Lower lobe of right lung (tissue), 2 donors: ENCODE measurements around the gene CSNK1G2. TPM values are rescaled to one million over a fixed set of nuclear protein-coding genes. Genes with fewer than 3 reads are reported as not detected.

Experiments used
- ATAC-seq, 2 donors: fragments of 200-7000 bp; cut with Tn5 transposase; one replicate each; pipeline ENCODE4 v1.9.1; 2020 to 2022; ENCODE audit warnings: mild to moderate bottlenecking in 2 of 2, moderate library complexity in 2 of 2
- DNase-seq: peaks from one replicate; pipeline ENCODE4 v3.0.0-alpha.2; 2020
- H3K27ac ChIP-seq: fragments of 200-600 bp; one replicate; pipeline ENCODE4 v1.8.0; 2022
- H3K27me3 ChIP-seq: fragments of 200-600 bp; one replicate; pipeline ENCODE4 v1.8.0; 2022; ENCODE audit warnings: low read depth
- H3K36me3 ChIP-seq: fragments of 200-600 bp; one replicate; pipeline ENCODE4 v1.8.0; 2022; ENCODE audit warnings: mild to moderate bottlenecking
- H3K4me1 ChIP-seq: fragments of 200-600 bp; one replicate; pipeline ENCODE4 v1.8.0; 2022
- H3K4me3 ChIP-seq: fragments of 200-600 bp; one replicate; pipeline ENCODE4 v1.8.0; 2022; ENCODE audit warnings: mild to moderate bottlenecking
- H3K9me3 ChIP-seq: fragments of 200-600 bp; one replicate; pipeline ENCODE4 v1.8.0; 2022
- CTCF ChIP-seq: fragments of 200-600 bp; IDR thresholded peaks from one replicate; pipeline ENCODE4 v1.8.0; 2022; ENCODE audit warnings: antibody characterized with exemption, mild to moderate bottlenecking
- intact Hi-C: fragments of 100-400 bp; cut with DNase I; formaldehyde crosslinking; loops from one replicate; pipeline ENCODE4 v1.11.0; 2022
- total RNA-seq: library from RNA; stranded (reverse); fragmentation: NEBNext Ultra II Directional; extraction: Animal tissue kit (Norgen Biotek cat#: 25700); gene quantifications from one replicate; pipeline ENCODE4 v1.2.1, GENCODE V29; 2021
- donor health status: DM: no; HTN: yes; CAD: no; lungs with severe emphysema.

The CSNK1G2 gene
- total RNA-seq, 1 donor from 2014 or later: 55.4 TPM

GRCh38 chr19:1952635-1953034 is 11.7 kb downstream of the CSNK1G2 start:
- peaks cover 11% of the 10 kb centered on the region for H3K36me3 ChIP-seq
- H3K27ac ChIP-seq: no peak overlapping the region
- no peaks in the 10 kb centered on the region for H3K4me1 ChIP-seq
- ATAC-seq: no peak
- no peak for TF ChIP-seq CTCF
- no peaks in the 10 kb centered on the region for H3K9me3 ChIP-seq
- no peak for DNase-seq
- intact Hi-C loops: no loop called here
- no peaks in the 10 kb centered on the region for H3K27me3 ChIP-seq
- no peak overlapping the region for H3K4me3 ChIP-seq

- Histone ChIP-seq H3K4me3 (no peak overlapping the region), H3K4me1 (no peaks in the 10 kb centered on the region), H3K27ac (no peak overlapping the region), H3K36me3 (peaks cover 11% of the 10 kb centered on the region), H3K9me3 (no peaks in the 10 kb centered on the region), H3K27me3 (no peaks in the 10 kb centered on the region)
- DNase-seq: no peak
- intact Hi-C loops: no loop called here
- TF ChIP-seq CTCF: no peak
- ATAC-seq: no peak
Observed at GRCh38 chr19:1953037-1953436, 12.1 kb downstream of the CSNK1G2 start.

GRCh38 chr19:1953441-1954094 is 12.6 kb downstream of the CSNK1G2 start:
- Histone ChIP-seq H3K9me3 (no peaks in the 10 kb centered on the region), H3K4me1 (no peaks in the 10 kb centered on the region), H3K27me3 (no peaks in the 10 kb centered on the region), H3K27ac (no peak overlapping the region), H3K36me3 (peaks cover 11% of the 10 kb centered on the region), H3K4me3 (no peak overlapping the region)
- ATAC-seq (no peak), DNase-seq (no peak)
- no peak for TF ChIP-seq CTCF
- intact Hi-C loops: no loop called here

GRCh38 chr19:1954532-1954933 is 13.6 kb downstream of the CSNK1G2 start:
- Histone ChIP-seq H3K36me3 (peaks cover 11% of the 10 kb centered on the region), H3K9me3 (no peaks in the 10 kb centered on the region), H3K4me3 (no peak overlapping the region), H3K4me1 (no peaks in the 10 kb centered on the region), H3K27ac (no peak overlapping the region), H3K27me3 (no peaks in the 10 kb centered on the region)
- intact Hi-C loops: no loop called here
- TF ChIP-seq CTCF: no peak
- ATAC-seq: no peak
- DNase-seq: no peak

- no peaks in the 10 kb centered on the region for H3K27me3 ChIP-seq
- intact Hi-C loops: no loop called here
- DNase-seq: no peak
- H3K27ac ChIP-seq: no peak overlapping the region
- H3K36me3 ChIP-seq: peaks cover 11% of the 10 kb centered on the region
- TF ChIP-seq CTCF: no peak
- H3K4me3 ChIP-seq: no peak overlapping the region
- ATAC-seq: peak in 1 of 2 donors; percentile 3
- H3K9me3 ChIP-seq: no peaks in the 10 kb centered on the region
- no peaks in the 10 kb centered on the region for H3K4me1 ChIP-seq
Observed at GRCh38 chr19:1955171-1956121, 14.5 kb downstream of the CSNK1G2 start.
